Neuron (in vitro differentiated cells): ENCODE results near the gene REM1.

ENCODE experiments used
- H2AFZ ChIP-seq: one replicate; pipeline ENCODE4 v1.6.1; 2013; ENCODE audit warnings: low read depth, mild to moderate bottlenecking, inconsistent platforms, low read length, moderate library complexity
- H3K27me3 ChIP-seq: one replicate; pipeline ENCODE4 v1.6.1; 2013; ENCODE audit warnings: low read length; ENCODE audit not compliant: insufficient read depth
- H3K36me3 ChIP-seq: one replicate; pipeline ENCODE4 v1.6.1; 2013; ENCODE audit warnings: low read length; ENCODE audit not compliant: insufficient read depth
- H3K4me1 ChIP-seq: one replicate; pipeline ENCODE4 v1.6.1; 2013; ENCODE audit warnings: low read length; ENCODE audit not compliant: insufficient read depth
- H3K4me3 ChIP-seq: 2 replicates; pipeline ENCODE4 v1.5.1; 2013; ENCODE audit warnings: mild to moderate bottlenecking, low read length, moderate library complexity
- H3K9me3 ChIP-seq: one replicate; pipeline ENCODE4 v1.6.1; 2013; ENCODE audit warnings: low read length

REM1 gene

GRCh38 chr20:31472395-31473330 is 2.4 kb upstream of the REM1 start:
- Histone ChIP-seq H3K4me1 (no peaks in the 10 kb centered on the region), H2AFZ (no peak overlapping the region), H3K4me3 (no peak overlapping the region), H3K27me3 (peaks cover 4% of the 10 kb centered on the region), H3K36me3 (no peaks in the 10 kb centered on the region), H3K9me3 (no peaks in the 10 kb centered on the region)

- H3K36me3 ChIP-seq: no peaks in the 10 kb centered on the region
- no peak overlapping the region for H3K4me3 ChIP-seq
- H2AFZ ChIP-seq: no peak overlapping the region
- no peaks in the 10 kb centered on the region for H3K4me1 ChIP-seq
- no peaks in the 10 kb centered on the region for H3K9me3 ChIP-seq
- H3K27me3 ChIP-seq: peaks cover 4% of the 10 kb centered on the region
These were observed 1.6 kb upstream of the REM1 start for GRCh38 chr20:31473331-31474096.

- H3K4me1 ChIP-seq: no peaks in the 10 kb centered on the region
- H2AFZ ChIP-seq: no peak overlapping the region
- no peaks in the 10 kb centered on the region for H3K9me3 ChIP-seq
- H3K27me3 ChIP-seq: peaks cover 4% of the 10 kb centered on the region
- H3K36me3 ChIP-seq: no peaks in the 10 kb centered on the region
- no peak overlapping the region for H3K4me3 ChIP-seq
These were observed 1.0 kb upstream of the REM1 start for GRCh38 chr20:31474097-31474436.

DNA sequence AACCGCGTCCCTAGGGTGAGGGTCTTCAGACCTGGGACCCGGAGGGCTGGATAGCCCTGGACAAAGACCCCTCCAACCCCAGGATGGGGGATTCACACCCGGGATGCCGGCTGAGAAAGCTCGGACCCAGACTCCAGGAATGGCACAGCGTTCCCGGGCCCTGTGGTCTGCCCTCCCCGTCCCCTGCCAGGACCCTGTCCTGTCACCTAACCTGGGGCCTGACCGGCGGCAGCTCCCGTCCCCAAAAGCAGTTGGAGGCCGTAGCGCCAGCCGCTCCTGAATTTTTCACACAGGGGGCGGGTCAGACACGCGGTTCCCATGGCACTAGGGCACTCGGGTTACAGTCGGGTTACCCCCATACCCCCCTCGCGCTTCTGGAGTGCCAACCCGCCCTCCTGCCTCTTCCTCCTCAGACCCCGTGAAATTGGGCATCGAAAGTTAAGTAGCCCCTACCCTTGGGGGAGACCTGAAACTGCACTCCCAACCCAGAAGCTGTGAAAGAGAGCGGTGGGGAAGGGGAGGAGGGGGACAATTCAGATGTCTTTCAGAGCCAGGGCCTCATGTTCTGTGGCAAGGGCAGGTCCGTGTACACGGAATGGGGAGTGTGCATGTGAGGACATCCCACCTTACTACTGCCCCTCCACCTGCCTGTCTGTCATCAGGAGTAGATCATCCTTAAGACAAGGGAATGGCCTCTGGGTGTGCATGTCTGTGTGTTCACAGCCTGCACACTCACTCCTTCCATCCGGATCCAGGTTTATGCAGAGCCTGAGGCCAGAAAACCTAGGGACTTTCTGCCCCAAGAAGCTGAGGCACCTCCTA is 595 bp downstream of the REM1 start:
- Histone ChIP-seq H3K4me3 (no peak overlapping the region), H3K9me3 (no peaks in the 10 kb centered on the region), H2AFZ (no peak overlapping the region), H3K27me3 (peaks cover 4% of the 10 kb centered on the region), H3K4me1 (no peaks in the 10 kb centered on the region), H3K36me3 (no peaks in the 10 kb centered on the region)

- Histone ChIP-seq H3K9me3 (no peaks in the 10 kb centered on the region), H3K27me3 (peaks cover 4% of the 10 kb centered on the region), H3K4me1 (no peaks in the 10 kb centered on the region), H3K36me3 (no peaks in the 10 kb centered on the region), H2AFZ (no peak overlapping the region), H3K4me3 (no peak overlapping the region)
These were observed 1.2 kb downstream of the REM1 start for GRCh38 chr20:31476294-31476585.

DNA sequence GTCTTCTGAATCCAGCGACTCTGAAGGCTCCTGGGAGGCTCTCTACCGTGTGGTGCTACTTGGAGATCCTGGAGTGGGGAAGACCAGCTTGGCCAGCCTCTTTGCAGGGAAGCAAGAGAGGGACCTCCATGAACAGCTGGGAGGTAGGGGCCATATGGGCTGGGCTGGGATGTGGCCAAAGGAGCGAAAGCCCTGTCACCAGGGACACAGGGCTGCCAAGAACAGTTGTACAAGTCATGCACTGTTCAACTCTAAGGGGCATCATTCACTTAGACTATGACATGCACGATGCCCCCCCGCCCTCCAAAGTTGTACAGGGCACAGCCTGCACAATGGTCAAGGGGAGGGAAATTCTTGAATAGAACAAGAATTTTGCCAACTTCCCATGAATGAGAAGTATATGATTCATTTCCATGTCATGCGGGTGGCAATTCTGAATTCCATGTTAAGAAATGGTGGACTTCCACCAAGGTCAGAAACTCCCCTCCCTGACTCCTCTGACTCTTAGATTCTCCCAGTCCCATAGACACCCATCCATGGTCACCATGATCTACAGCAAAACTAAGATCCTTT is 1.6 kb downstream of the REM1 start:
- Histone ChIP-seq H3K27me3 (peaks cover 4% of the 10 kb centered on the region), H3K36me3 (no peaks in the 10 kb centered on the region), H3K4me1 (no peaks in the 10 kb centered on the region), H3K4me3 (no peak overlapping the region), H3K9me3 (no peaks in the 10 kb centered on the region), H2AFZ (no peak overlapping the region)

- Histone ChIP-seq H3K36me3 (no peaks in the 10 kb centered on the region), H3K9me3 (no peaks in the 10 kb centered on the region), H3K4me1 (no peaks in the 10 kb centered on the region), H3K4me3 (no peak overlapping the region), H2AFZ (no peak overlapping the region), H3K27me3 (peaks cover 8% of the 10 kb centered on the region)
These were observed 8.9 kb downstream of the REM1 start for GRCh38 chr20:31484001-31484400.

DNA sequence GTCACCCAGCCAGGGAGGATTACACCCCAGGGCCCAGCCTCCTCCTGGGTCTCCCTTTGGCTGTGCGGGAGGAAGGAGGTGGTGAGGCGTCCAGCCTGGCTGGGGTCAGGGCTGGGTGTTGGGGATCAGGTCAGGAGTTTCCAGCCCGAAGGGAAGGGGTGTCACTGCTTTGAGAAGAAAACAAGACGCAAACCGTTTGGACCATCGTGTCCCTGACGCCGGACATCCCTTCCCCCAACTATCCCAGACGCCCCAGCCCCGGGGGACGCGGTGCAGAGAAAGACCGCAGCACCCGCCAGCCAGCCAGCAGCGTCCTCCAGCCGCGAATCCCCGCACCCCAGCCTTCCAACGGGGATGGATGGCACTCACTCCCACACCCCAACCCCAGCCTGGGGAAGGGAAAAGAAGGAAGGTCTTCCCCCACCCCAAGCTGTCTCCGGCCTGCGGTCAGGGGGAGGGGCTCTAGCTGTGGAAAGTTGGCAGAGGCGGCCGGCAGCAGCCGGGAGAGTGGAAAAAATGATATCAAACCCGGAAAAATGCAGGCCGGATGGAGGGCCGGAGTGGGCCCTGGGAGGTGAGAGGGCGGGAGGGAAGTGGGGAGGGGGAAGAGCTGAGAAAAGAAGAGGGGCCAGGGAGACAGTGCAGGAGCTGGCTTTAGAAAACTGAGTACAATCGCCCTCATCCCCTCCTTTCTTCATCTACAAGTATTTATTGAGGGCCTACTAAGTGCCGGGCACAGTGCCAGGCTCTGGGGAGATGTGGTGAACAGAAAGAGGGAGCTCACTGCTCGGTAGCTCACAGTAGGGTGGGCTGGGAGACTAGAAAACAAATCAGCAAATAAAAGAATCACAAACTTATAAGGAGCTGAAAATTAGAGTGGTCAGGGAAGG is 10.6 kb downstream of the REM1 start:
- Histone ChIP-seq H3K36me3 (no peaks in the 10 kb centered on the region), H3K4me1 (no peaks in the 10 kb centered on the region), H3K9me3 (no peaks in the 10 kb centered on the region), H3K4me3 (no peak overlapping the region), H2AFZ (no peak overlapping the region), H3K27me3 (peaks cover 10% of the 10 kb centered on the region)

DNA sequence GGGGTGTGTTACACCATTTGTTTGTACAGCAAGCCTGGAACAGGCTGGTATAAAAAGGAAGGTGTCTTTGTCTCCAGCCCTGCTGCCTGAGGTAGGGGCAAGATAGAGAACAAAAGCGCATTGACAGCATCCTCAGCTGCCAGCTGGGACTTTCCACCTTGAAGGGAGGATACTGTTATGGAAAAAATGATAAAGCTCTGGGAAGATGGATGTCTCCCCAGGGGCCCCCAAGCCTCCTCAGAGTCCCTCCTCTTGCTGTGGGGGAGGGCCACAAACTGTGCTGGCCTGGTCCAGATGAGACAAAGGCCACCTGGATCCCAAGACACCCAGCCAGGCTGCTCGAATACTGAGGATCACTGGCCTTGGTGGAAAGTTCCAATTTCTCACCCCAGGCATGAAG is 13.0 kb downstream of the REM1 start:
- Histone ChIP-seq H3K4me3 (no peak overlapping the region), H3K27me3 (peaks cover 10% of the 10 kb centered on the region), H3K36me3 (no peaks in the 10 kb centered on the region), H2AFZ (no peak overlapping the region), H3K4me1 (no peaks in the 10 kb centered on the region), H3K9me3 (no peaks in the 10 kb centered on the region)

DNA sequence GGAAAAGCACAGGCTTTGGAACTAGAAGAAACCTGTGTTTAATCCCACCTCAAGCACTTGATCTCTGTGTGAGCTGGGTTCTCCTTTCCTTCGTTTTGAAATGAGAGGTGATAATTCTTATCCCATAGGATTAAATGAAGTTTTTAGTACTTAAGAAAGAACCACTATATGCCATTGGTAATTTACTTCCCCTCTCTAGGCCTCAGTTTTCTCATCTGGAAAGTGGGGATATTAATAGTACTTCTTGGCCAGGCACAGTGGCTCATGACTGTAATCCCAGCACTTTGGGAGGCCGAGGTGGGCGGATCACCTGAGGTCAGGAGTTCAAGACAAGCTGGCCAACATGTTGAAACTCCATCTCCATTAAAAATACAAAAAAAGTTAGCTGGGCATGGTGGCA is 14.1 kb downstream of the REM1 start:
- H2AFZ ChIP-seq: no peak overlapping the region

GRCh38 chr20:31490752-31491151 is 15.7 kb downstream of the REM1 start:
- Histone ChIP-seq H2AFZ (no peak overlapping the region), H3K27me3 (peaks cover 8% of the 10 kb centered on the region), H3K36me3 (no peaks in the 10 kb centered on the region), H3K4me3 (no peak overlapping the region), H3K4me1 (no peaks in the 10 kb centered on the region), H3K9me3 (no peaks in the 10 kb centered on the region)

More for the DNA sequence above, 14.1 kb downstream of the REM1 start:
- Histone ChIP-seq H3K36me3 (no peaks in the 10 kb centered on the region), H3K27me3 (peaks cover 10% of the 10 kb centered on the region), H3K4me1 (no peaks in the 10 kb centered on the region), H3K9me3 (no peaks in the 10 kb centered on the region), H3K4me3 (no peak overlapping the region)

- H3K4me3 ChIP-seq: no peak overlapping the region
- no peaks in the 10 kb centered on the region for H3K9me3 ChIP-seq
- H2AFZ ChIP-seq: no peak overlapping the region
- H3K27me3 ChIP-seq: peaks cover 8% of the 10 kb centered on the region
- H3K4me1 ChIP-seq: no peaks in the 10 kb centered on the region
- H3K36me3 ChIP-seq: no peaks in the 10 kb centered on the region
These were observed 19.0 kb downstream of the REM1 start for GRCh38 chr20:31494131-31494530.
